Myocyte (in vitro differentiated cells): ENCODE data around the gene ANKMY2. TPM values are rescaled to one million over a fixed set of nuclear protein-coding genes. Genes with fewer than 3 reads are reported as not detected.
A peak's percentile ranks its signal among the peaks of the same experiment; 100 is the strongest.
"Not testable (repeated sequence)": the region's sequence is repeated elsewhere in the genome, so short reads cannot be mapped to it uniquely, and the experiment has no call there.

Experiments
- DNase-seq: peaks from one replicate; pipeline ENCODE4 v3.0.0-alpha.2; 2012; ENCODE audit warnings: low read depth
- total RNA-seq: library from RNA; depleted of rRNA; stranded (reverse); fragments of >200 nt; gene quantifications from 2 replicates; pipeline ENCODE4 v1.2.3, GENCODE V29; 2014

Gene ANKMY2
- total RNA-seq, 1 donor from 2014 or later: 29.2 TPM

DNA sequence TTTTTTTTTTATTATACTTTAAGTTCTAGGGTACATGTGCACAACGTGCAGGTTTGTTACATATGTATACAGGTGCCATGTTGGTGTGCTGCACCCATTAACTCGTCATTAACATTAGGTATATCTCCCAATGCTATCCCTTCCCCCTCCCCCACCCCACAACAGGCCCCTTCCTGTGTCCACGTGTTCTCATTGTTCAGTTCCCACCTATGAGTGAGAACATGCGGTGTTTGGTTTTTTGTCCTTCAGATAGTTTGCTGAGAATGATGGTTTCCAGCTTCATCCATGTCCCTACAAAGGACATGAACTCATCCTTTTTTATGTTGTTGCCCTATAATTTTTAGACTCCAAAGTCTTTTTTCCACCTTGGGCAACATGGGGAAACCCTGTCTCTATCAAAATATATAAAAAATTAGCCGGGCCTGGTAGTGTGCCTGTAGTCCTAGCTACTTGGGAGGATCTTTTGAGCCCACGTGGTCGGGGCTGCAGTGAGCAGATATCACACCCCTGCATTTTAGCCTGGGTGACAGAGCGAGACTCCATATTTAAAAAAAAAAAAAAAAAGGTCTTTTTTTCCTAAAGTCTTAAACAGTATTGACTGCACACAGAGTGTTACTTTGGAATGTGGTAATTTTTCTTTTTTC is 14.4 kb upstream of the ANKMY2 start:
- DNase-seq: not testable (repeated sequence)

DNA sequence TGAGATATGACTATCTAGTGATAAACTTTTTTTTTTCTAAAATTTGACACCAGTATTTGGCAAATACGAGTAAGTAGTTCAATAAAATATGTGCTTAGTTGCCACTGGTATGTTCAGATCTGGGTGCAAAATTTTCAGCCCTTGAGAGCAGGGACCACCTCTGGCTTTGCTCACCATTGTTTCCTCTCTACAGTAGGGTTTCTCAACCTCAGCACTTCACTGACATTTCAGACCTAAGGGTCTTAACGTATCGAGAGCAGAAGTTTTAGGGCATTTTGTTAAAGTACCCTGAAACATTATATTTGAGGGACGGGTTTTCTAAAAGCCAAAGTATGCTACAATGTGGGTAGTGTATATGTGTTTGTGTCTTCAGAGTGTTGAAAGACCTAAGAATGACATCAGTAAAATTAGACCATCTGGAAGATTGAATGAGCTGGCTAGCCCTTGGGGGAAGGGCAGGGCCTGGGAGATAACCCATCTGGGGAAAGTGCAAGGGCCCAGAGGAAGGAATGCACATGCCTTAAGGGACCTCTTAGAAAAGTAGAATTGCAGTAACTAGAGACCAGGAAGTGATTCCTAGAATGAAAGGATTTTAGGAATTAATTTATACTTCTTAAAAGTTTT is 12.2 kb upstream of the ANKMY2 start:
- peak; percentile 63 for DNase-seq

DNA sequence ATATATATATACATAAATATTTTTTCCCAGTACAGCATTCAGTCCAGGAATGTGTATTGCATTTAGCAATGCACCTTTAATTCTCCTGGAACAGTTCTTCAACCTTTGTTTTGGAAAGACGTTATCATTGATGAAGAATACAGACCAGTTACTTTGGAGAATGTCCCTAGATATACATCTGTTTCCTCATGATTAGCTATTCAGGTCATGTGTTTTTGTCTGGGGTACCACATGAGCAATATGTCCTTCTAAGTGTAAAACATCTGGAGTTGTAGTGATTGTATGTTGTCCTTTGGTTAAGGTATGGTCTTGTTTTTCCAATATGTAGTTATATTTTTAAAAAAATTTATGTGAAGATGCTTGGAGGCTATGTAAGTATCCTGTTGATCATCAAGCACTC is 10.6 kb upstream of the ANKMY2 start:
- DNase-seq: no peak

DNA sequence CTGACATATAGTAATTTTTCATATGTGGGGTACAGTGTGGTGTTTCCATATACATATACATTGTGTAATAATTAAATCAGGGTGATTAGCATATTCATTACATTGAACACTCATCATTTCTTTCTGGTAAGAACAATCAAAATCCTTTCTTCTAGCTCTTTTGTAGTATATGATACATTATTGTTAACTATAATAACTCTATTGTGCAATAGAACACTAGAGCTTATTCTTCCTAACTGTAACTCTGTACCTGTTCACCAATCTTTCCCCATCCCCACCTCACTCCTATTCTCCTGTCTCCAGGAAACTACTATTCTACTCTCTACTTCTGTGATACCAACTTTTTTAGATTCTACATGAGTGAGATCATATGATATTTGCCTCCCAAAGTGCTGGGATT is 9.8 kb upstream of the ANKMY2 start:
- DNase-seq: no peak

DNA sequence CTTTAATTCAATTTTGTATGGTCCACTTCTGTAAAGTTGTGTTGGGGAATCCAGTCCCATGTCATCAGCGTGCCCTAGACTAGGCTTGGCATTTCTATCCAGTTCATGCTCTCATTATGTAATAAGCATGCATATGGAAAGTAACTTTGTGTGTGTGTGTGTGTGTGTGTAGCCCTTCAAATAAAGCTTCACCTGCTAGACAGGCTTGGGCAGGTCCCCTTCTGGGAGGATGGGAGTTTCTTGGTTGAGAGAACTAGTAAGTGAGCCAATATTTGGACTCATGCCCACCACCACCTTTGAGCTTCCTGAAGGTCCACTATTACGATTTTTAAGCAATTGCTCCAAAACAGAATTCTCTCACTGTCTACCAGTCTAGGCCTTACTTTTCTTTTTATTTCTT is 7.3 kb upstream of the ANKMY2 start:
- DNase-seq: no peak

DNA sequence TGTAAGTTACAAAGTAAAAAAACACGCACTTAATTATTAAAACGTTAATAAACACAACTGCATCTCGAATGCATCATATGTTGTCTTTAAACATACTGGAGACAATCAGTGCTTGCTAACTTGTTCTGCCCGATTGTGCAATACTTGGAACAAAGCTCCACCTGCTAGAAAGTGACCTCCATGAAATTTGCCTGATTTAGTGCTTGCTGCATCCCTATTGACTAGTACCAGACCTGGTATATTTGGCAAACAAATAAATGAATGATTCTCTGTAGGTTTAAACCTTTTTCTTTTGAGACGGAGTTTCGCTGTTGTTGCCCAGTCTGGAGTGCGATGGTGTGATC is 6.7 kb upstream of the ANKMY2 start:
- DNase-seq: no peak

DNA sequence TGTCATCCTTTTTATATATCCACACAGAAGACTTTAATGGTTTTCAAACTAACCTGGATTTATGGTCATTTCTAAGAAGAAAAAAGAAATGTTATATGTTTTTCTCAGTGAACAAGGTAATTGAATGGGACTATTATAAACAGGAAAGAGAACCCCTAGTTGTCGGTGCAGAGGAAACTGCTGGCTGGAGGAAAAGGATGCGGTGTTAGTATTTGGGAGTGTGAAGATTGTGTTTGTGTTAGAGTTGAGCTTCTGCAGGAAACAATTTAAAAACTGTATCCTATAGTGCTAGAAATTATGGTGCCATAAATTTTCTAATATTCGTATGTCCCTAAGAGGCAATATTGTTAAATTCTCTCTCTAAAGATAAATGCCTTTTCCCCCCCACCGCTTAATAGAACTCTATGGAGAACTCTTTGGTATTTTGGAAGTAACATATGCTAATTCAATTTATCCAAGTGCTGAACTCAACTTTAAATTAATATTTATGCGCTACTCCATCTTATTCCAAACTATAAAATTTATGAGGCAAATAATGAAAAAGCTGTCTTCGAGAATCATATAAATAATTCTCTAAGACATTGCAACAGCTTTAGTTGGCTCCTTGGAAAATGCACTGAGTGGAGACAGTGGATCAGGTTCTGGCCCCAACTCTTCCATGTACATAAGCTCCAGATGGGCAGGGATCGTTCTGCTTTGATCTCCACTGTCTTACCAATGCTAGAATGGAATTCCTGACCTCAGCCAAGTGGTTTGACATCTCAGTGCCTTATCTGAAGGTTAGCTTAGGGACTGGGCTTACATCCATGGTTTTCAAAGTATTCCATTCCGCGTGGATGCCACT is 6.1 kb upstream of the ANKMY2 start:
- no peak for DNase-seq

DNA sequence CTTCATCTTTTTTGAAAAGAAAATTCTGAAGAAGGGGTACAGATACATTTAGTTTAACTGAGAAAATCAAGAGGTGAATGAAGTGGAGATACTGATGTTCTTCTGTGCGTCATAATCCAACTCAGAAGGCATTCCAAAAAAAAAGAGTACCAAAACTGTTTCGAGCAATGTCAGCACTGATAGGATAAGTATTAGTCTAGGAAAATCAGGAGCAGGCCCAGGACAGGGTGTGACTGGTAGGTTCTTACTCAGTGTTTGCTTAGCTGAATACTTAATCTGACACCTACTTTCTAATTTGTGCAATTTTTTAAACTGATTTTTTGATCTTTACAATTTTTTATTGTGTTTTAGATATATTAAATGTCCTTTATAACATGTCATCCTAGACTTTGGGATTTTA is 4.7 kb upstream of the ANKMY2 start:
- DNase-seq: no peak

DNA sequence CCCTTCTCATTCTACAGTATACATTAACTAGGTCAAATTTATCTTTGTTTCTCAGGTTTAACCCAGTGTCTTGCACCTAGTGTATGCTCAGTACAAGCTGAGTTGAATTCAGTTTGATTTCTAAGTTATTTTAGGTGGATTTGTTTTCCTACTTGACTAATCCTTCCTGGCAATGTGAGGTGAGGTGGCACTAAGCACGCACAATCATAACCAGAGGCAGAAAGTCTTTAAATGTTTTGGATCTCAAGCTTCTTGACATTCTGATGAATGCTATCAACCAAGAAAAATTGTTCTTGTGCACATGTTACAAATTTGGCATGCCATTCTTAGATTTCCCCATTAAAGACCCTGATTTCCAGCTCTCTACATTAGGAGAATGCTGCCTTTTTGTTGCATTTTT is 3.6 kb upstream of the ANKMY2 start:
- no peak for DNase-seq

DNA sequence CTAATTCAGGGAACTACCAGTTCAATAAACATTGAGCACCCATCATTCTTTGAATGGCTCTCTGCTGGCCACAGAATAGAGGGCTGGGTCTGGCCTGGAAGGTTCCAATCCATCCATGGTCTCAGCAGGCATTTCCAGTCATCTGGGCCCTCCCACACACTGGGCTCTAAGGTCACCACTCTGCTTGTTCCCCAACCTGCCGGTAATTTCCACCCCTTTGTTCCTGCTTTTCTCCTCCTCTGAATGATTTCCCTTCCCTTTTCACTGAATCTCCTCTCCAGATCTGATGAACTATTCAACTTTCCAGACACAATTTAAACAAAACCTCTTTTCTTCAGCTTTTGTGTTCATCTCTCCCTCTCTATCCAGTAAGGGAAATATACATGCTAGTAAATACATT is 3.0 kb upstream of the ANKMY2 start:
- no peak for DNase-seq

DNA sequence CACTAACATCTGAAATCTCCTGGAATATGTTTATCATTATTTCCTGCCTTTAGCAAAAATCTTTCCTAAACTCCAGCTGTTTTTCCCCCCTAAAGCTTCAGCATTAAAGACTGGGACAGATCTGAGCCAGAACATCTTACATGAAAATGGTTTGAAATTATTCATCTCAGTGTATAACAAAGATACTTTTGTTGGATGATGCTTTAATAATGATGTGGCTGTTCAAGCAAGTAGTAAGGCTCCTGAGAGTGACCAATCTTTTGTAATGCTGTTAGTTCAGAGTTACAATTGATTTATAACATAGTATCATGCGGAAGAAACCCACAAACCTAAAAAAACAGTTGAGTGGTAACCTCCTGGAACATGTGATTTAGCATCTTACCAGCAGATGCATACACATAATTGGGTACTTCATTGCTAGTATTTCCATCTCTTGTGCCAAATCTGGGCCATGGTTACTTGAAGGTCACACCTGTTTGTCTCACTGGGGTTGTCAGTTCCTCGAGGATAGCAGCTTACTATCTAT is 1.9 kb upstream of the ANKMY2 start:
- peak; percentile 57 for DNase-seq

DNA sequence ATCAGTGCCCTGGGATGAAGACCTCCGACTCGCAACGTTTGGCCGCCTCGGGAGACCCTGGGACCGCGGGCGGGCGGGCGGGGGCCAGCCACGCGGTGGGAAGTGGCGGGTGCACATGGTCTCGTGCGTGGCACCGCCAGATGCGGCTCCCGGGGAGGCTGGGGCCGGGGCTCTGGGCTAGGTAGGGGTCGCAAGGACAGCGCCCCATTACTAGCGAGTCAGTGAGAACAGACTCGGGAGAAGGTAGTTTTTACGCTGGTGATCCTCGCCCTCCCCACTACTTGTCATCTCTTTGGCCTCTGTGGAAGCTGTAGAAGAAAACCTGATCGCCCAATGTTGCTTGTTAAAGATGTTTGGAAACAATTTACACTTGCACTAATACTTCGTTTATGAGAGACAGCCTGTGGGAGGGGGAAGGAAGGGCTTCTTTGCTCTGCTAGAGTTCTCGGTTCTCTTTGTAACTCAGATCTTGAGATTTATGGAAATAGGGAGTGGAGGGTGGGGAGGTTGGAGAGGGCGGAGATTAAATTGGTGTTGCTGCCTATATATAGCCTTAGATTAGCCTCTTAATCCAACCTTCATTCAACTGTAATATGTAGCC is 1.0 kb upstream of the ANKMY2 start:
- DNase-seq: peak; percentile 33

DNA sequence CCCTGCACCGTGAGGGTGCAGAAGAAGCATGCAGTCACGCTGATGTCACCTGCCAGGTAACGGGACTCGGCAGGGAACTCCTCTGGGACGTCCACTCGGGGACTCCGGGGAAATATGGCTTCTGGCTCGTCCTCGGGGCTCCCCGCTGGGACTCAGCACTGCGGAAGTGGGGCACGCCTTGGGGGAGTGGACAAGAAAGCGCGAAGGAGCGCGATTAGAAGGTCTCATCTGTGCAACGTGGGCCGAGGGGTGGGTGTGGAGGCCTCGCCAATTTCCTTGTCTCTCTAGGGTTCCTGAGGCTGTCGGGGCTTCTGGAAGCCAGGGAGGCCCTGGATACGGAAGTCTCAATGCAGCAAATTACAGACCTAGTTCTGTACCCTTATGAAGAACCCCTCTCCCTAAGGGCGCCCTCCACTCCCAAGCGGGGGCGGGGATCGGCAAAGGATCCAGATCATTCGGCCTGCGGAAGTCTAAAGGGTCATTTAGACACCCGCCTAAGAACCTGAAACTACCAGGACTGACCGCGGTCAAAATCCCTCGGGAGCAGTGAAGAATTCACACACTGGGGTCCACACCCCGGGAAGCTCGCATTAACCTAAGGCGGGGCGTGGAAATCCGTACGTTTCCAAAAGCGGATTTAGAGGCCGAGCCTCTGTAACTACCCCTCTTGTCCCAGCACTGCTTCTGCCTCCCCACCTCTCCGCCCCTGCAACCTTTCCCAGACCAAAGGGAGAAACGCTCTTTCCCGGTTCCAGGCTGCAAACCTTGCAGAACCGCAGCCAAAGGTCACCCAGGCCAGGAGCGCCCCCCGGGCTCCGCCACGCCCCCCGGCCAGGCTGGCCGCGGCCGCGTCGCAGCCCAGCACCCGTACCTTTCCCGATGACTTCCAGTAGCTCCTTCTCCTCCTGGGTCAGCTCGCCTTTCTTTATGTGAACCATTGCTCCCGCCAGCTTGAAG is 640 bp downstream of the ANKMY2 start:
- peak; percentile 64 for DNase-seq

DNA sequence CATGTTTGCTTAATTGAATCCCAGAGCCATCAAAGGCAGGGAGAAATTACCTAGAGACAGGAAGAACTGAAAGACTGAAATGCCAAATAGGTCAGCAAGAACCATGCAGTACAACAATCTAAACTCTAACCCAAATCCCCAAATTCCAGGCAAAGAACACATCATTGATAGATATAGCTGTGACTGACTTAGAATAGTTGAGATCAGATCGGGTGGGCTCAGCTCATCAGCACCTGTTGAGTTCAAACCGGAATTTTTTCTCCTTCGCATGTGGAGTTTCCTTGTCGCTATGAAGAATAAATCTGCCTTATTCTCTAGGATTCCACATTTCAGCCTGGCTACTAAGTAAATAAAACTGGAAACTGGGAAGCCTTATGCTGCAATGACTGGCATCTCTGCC is 1.4 kb downstream of the ANKMY2 start:
- DNase-seq: no peak

DNA sequence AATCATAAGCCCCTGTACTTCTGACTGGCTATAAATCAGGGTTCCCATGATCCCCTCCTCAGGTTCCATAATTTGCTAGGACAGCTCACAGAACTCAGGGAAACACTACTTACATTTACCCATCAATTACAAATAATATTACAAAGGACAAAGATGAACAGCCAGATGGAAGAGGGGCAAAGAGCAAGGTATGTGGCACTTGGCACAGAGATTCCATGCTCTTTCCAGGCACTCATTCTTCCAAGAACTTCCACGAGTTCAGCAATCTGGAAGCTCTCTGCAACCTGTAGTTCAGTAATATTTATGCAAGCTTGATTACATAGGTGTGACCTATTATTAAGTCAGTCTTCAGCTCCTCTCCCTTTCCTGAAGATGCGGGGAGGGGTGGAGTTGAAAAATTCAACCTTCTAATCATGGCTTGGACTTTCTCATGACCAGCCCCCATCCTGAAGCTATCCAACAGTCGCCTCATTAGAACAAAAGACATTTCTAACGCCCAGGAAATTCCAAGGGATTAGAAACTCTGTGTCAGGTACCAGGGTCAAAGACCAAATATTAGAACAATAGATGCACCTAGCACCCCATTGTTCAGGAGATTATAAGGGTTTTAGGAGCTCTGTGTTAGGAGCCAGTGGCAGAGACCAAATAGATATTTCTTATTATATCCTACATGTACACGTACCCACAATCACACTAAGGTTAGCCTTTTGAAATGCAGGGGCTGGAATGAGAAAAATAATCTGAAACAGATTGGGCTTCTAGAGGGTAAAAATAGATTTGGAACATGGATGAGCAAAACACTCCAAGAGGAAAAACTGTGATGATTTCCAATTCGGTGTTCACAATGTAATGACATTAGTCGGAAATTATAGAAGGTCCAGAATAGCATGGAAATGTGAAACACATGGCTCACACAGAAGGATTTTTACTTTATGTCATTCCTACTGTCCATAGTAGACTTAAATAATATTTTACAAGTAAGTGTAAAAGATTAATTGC is 7.0 kb downstream of the ANKMY2 start:
- no peak for DNase-seq

DNA sequence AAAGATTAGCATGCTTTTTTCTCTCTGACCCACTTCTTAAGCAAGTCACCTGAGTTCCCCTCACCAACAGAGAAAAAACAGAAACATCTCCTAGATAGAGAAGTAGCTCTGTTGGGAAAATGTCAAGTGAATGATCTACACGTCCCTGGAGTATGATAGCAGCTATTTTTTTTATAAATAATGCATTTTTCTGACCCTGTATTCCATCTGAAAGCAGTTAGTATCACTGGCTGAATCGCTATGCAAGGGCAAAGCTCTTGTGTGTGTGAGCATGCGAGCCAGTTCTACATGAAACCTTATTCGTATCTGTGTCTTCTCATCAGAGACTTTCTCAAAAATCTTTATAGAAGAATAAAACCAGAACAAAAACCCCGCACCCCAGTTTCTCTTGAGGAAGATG is 8.2 kb downstream of the ANKMY2 start:
- DNase-seq: no peak

DNA sequence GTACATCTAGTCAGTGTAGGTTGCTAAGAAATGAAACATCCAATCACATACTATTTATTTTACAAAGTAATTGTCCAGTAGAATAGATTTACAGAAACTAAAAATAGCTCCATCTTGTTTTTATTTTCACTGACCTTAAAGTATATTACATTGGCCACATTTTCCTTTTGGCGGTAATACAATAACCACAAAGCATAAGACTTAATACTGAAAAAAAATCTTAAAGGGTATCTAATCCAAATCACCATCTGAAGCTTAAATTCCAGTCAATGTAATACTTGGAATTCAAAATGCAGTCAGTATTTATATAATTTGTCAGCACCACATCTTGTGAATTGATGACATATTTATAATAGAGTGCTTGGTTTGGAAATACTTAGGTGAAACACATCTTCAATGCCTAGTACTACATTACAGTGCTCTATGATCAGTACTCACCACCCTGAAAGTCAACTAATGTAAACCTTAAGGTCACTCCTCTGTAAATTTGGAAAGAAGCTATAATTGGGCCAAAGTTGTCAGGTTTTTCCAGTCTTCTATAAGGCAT is 8.9 kb downstream of the ANKMY2 start:
- DNase-seq: no peak

DNA sequence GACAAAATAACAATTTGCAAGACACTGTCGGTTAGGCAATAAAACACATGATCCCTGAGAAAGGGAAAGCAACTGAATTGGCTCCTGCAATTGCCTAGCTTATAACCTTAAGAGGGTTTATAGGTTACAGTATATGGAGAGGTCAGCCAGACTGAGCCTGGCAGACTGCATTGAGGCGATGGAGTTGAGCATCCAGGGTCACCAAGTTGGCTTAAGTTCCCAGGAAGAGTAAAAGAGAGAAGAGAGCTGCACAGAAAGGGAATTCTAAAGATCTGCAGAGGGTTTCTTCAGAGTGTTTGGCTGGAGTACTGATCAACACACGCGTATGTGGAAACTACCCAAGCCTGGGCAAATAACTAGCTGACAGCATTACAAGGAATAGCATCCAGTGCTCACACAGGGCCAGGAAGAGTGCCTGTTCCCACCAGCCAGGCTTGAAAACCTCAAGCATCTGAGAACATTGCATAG is 11.2 kb downstream of the ANKMY2 start:
- no peak for DNase-seq

DNA sequence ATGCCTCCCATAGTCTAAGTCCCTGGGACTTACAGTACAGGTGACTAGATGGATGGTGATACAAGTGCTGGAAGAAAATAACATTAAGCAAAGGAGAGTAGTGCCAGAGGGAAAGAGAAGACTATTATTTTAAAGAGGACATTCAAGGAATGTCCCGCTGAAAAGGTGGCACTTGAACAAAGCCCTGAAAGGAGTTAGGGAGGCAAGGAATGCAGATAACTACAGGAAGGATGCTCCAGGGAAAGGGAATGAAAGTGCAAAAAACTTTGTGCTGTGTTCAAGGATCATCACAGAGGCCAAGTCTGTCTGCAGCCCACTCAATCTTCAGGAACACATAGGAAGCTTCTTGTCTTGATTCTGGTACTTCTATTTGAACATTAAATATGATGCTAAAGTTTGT is 14.9 kb downstream of the ANKMY2 start:
- no peak for DNase-seq
